GM08714 (cell line): ENCODE data around the gene RANBP9.

Source experiments
- H3K4me3 ChIP-seq: fragments of 200-500 bp; sonication (Bioruptor generic); 2 replicates; pipeline ENCODE4 v1.5.1; 2014; ENCODE audit warnings: mild to moderate bottlenecking, low read length, inconsistent platforms
- ZNF274 ChIP-seq: IDR thresholded peaks from 2 replicates; pipeline ENCODE4 v1.6.1; 2012; ENCODE audit warnings: mild to moderate bottlenecking, low read depth, low read length

RANBP9 gene

GRCh38 chr6:13633343-13633742, 78.3 kb downstream of the RANBP9 start:
- TF ChIP-seq ZNF274: no peak
- no peak overlapping the region for H3K4me3 ChIP-seq

DNA sequence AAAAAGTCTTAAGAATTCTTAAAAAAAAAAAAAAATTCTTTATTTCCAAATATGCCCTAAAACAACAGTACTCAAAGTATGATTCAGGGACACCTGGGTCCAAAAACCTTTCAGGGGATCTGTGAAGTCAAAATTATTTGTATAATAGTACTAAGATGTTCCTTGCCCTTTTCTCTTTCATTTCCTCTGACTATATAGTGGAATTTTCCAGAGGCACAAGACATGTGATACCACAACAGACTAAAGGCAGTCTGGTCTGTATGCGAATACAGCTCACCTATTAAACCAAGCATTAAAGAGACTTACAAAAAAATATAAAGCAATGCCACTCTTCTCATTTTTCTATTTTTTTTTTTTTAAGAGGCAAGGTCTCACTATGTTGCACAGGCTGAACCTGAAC, 81.1 kb downstream of the RANBP9 start:
- TF ChIP-seq ZNF274: no peak
- H3K4me3 ChIP-seq: no peak overlapping the region

DNA sequence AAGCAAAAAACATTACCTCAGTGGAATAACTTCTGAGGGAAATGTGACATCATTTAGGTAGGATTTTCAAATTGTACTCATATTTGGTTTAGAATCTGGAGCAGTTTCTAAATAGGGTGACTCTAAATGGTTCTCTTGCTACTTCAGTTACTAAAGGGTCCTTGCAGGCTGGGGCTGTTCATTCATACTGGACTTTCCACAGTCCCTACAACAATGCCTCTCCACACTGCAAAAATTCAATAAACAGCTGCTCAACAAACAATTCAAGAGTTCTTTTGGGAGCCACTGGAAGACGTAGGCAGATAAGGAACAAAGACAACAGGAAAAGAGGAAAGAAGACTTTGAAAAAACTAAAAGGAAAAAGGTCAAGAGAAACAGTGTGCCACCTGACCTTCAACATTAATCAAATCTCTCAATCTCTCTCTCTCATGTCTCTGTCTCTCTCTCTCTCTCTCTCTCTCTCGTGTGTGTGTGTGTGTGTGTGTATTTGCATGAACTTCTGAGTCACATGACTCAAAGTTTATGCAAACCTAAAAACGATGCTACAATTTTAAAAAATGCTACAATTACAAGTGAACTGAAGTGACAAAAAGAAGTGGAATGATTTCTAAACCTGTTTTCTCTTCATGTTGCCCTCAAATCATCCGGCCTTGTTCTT, 82.0 kb downstream of the RANBP9 start:
- H3K4me3 ChIP-seq: no peak overlapping the region
- TF ChIP-seq ZNF274: no peak

- TF ChIP-seq ZNF274: no peak
- H3K4me3 ChIP-seq: no peak overlapping the region
These were observed 86.8 kb downstream of the RANBP9 start for GRCh38 chr6:13624871-13625288.

DNA sequence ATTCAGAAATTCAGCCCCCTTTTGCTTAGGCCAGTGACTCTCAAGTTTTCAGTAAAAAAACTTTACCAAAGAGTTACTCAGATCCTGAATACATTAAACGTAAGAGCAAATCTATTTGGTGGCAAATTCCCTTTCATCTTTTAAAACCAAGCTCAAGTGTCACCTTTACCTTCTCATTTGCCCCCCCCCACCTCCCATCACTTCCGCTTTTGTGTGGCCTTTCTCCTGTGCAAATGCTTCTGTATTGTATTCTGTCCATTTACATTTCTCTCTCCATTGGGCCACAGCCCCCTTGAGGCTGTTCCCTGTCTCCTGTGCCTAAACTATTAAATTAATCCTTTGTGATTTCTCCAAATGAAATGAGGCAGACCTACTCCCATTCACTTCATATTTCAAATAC, 94.6 kb downstream of the RANBP9 start:
- no peak for TF ChIP-seq ZNF274
- no peak overlapping the region for H3K4me3 ChIP-seq

GRCh38 chr6:13615792-13616120, 95.9 kb downstream of the RANBP9 start:
- H3K4me3 ChIP-seq: peak overlapping the region; percentile 93
- TF ChIP-seq ZNF274: no peak

DNA sequence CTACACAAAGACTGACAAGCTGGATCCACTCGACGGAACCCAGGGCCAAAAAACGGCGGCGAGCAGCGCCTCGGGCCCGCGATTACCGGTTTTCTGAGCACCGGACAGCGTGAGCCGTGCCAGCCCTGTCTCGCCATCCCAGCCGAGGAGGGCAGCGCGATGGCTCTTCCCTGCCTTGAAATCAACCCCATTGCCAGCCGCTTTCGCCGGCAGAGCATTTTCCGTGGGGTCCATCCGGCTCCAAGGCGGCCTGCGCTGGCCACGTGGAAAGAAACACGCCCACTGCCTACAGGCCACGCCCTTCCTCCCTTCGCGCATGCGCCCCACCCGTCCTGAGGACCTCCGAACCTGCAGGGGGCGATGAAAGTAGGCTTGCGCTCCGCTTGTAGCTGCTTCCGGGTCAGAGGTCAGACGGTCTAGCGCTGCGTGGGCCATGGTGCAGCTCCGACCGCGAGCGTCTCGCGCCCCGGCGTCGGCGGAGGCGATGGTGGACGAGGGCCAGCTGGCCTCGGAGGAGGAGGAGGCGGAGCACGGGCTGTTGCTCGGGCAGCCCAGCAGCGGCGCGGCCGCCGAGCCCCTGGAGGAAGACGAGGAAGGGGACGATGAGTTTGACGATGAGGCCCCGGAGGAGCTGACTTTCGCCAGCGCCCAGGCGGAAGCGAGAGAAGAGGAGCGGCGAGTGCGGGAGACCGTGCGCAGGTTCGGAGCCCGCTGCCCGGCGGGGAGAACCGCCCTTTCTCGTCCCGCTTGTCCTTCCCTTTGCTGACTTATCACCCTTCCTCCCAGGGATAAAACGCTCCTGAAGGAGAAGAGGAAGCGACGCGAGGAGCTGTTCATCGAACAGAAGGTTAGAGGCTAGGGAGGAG, 96.5 kb downstream of the RANBP9 start, which contains the start of gene NOL7:
TSS of gene NOL7 (plus strand) at position 410 of the 866 bp plus-strand sequence. CDS start at position 434, 24 bp downstream.
- no peak for TF ChIP-seq ZNF274

DNA sequence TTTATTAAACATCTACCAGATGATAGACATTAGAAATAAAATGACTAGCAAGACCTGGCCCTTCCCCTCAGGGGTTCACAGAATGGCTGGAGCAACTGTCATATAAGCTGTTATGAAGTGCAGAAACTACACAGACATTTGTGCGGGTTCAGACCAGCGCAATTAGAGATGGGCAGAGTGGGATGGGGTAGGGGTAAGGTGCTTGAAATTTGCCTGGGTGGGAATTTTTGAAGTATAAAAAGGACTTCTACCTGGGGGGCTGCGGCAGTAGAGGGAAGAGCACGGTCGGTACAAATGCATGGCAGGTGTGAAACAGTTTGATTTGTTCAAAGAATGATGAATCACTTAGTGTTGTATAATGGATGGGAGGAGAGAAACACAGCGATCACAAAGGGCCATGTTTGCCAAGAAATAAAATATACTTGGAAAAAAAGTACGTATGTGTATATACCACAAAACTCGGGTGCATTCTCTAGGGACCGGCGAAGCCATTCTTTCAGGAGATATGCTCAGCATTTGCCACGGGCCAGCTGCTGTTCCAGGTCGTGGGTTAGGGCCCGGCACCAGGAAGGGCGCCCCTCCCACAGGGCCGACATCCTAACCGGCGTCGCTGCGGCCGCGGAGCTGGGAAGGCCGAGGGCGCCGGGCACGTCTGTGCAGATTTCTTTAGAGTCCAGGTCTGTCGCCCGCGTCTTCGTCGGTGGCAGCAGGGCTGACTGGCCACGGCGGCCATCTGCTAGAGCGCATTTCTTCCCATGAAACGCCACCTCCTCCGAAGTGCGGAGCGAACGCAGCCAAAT, 97.3 kb downstream of the RANBP9 start:
- peak overlapping the region; percentile 93 for H3K4me3 ChIP-seq
- no peak for TF ChIP-seq ZNF274

More for the DNA sequence above, 96.5 kb downstream of the RANBP9 start, which contains the start of gene NOL7:
- H3K4me3 ChIP-seq: peak within 1 kb of the TSS; percentile 93

- TF ChIP-seq ZNF274: no peak
- no peak overlapping the region; the same call in 1 of the 2 replicates for H3K4me3 ChIP-seq
These were observed 98.5 kb downstream of the RANBP9 start for GRCh38 chr6:13613029-13613594.

GRCh38 chr6:13611715-13612114, 99.9 kb downstream of the RANBP9 start:
- no peak overlapping the region for H3K4me3 ChIP-seq
- no peak for TF ChIP-seq ZNF274

DNA sequence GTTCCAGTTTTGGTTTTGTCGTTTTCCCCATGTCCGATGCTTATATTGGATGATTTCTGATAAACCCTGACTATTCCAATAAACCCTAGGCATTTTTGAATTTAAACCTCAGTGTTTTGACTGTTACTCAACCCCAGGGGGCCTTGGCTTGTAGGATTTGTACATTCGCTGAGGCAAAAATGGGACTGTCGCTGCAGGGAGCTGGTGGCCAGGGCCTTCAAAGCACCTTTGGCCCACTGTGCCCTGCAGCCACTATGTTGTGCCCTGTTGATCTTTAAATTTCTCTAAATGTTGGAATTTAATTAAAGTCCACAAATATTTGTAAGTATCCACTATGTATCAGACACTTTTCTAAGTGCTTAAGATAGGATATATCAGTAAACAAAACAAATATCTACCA, 106.0 kb downstream of the RANBP9 start:
- H3K4me3 ChIP-seq: no peak overlapping the region
- TF ChIP-seq ZNF274: no peak

GRCh38 chr6:13604546-13605416, 106.9 kb downstream of the RANBP9 start:
- TF ChIP-seq ZNF274: no peak
- no peak overlapping the region for H3K4me3 ChIP-seq

GRCh38 chr6:13604135-13604534, 107.5 kb downstream of the RANBP9 start:
- no peak for TF ChIP-seq ZNF274
- no peak overlapping the region for H3K4me3 ChIP-seq
